Stimulated activated CD4-positive, alpha-beta T cell treated with anti-CD3 and anti-CD28 coated beads, Interleukin-4, amount 100 ng/mL, for 24 hours (primary cell): Measurements from ENCODE around the gene DTX3L.
A peak's percentile ranks its signal among the peaks of the same experiment; 100 is the strongest.

Source experiments
- DNase-seq: peaks from one replicate; pipeline ENCODE4 v3.0.0-alpha.2; 2020

DTX3L gene

DNA sequence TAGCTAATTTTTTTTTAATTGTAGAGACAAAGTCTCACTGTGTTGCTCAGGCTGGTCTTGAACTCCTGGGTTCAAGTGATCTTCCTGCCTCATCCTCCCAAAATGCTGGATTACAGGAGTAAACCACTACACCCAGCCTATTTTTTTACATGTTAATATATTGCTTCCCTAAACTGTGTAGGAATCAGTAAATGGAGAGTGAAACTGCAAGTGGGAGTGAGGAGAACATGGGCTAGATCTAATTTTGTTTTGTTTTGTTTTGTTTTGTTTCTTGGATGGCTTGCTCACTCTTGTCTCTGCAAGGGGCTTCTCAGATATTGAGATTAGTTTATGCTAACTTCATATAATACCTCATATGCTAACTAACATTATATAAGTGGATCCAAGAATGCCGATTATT is 44.8 kb downstream of the DTX3L start:
- DNase-seq = no peak

GRCh38 chr3:122609798-122610559 is 45.8 kb downstream of the DTX3L start:
- peak; percentile 29 for DNase-seq

GRCh38 chr3:122612696-122613095 is 48.6 kb downstream of the DTX3L start:
- no peak for DNase-seq

GRCh38 chr3:122615303-122615702 is 51.2 kb downstream of the DTX3L start:
- DNase-seq = no peak

DNA sequence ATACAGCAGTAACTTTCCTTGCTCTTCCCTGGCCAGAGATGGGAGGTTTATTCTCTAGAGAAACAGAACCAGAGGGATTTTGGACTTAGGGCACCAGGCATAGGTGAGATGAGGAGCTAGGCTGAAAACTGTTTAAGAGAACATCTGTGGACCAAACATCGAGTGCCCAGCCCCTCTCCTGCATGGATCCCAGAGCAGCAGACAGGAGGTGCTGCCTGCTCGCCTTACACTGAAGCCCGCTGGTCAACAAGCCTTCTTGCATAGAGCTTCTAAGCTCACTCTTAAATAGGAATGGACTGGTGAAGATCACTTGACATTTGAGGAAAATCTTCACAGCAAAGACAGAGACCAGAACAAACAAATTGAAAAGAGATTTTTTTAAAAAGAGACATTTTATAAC is 54.5 kb downstream of the DTX3L start:
- no peak for DNase-seq

GRCh38 chr3:122619040-122619439 is 54.9 kb downstream of the DTX3L start:
- no peak for DNase-seq

DNA sequence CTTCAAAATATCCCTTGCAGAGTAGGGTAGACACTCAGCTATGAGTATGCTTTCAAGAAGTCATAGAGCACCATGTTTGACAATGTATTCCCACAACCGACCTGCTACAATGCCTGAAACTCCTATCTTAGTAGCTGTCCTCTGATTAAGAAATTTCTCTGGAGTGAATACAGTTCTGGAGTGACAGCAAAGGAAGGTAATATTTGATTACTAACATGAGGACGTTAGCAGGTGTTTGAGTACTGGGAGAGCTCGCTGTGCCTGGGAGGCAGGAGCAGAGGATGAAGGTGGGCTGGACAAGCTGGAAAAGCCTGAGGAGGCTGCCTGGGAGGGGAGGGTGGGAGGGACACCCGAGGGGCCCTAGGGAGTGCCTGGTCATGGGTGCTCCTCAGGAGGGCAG is 56.3 kb downstream of the DTX3L start:
- DNase-seq = no peak

DNA sequence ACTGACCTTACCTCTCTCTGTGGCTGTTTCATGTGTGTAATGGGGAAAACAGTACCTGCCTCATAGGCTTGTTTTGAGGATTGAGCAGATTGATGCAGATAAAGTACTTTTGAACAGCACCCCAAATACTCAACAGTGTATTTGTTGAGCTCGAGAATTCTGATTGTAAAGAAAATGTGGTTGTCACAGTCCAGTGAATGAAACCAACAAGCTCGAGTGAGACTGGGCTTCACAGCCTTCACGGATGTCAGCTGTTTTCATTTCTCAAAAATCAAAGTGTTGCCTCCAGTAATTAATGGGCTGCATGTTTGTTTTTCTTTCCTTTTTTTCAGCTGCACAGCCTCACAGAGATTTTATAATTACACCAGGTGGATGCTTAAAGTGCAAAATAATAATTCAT is 57.0 kb downstream of the DTX3L start:
- DNase-seq = no peak

- no peak for DNase-seq
These were observed 59.1 kb downstream of the DTX3L start for GRCh38 chr3:122623031-122623829.
